HG03045 (cell line): ENCODE measurements around the gene SETD1A.

Experiments
- ATAC-seq: cut with Tn5 transposase; IDR thresholded peaks from one replicate; pipeline ENCODE4 v1.9.1; 2021; ENCODE audit warnings: mild to moderate bottlenecking, moderate library complexity; ENCODE audit not compliant: unreplicated experiment

Gene SETD1A

DNA sequence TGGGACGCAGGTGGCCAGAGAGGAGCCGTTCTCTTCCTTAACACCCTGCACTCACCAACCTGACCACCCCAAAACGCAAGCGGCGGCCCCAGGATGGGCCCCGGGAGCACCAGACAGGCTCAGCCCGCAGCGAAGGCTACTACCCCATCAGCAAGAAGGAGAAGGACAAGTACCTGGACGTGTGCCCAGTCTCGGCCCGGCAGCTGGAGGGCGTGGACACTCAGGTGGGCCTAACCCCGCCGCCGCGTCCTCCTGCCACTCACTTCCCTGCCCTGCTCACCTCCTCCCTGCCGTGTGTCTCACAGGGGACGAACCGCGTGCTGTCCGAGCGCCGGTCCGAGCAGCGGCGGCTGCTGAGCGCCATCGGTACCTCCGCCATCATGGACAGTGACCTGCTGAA, 22.9 kb downstream of the SETD1A start:
- no peak for ATAC-seq

DNA sequence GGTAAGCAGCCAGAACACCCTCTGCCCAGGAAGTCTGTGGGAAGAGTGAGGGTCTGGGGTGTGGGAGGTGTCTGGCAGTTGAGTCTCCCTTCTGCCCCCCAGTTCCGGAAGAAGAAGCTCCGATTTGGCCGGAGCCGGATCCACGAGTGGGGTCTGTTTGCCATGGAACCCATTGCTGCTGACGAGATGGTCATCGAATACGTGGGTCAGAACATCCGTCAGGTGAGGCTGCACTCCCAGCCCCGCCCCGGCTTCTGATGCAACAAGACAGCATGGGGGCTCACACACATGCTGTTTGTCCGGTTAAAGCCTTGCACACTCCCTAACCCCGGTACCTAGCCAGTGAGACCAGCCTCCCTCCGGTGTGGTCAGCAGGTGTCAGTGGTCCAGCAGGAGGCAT, 23.4 kb downstream of the SETD1A start:
- ATAC-seq: no peak

DNA sequence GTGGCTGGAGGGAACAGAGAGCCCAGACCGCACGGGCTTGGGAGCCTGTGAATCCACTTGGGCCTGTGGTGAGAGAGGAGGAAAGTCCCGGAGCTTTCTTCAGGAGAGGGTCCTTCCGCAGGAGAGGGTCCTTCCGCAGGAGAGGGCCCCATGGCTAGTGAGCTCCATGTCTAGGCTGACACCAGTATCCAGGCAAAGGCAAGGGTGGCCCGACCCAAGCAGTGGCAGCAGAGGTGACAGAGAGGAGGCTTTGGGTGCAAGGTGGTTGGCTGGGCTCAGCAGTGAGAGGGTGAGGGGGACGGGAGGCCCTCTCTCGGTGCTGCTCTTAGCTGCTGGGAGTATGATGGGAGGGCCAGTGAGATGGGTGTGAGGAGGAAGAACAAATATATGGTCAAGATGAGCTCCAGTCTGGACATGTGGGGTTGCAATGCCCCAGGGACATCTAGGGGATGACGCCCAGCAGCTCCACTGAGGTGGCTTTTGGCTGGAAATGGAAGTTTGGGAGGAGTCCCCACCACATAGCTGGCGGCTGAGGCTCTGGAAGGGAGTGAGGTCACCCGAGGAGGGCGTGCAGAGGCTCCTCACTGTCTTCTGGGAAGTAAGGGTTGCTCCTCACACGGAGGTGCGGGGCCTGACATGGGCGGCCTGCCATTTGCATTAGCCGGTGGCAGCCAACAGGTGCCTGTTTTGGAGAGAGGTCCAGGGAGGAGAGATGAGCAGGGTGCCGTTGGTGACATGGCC, 25.2 kb downstream of the SETD1A start:
- ATAC-seq: no peak

- no peak for ATAC-seq
Measured at GRCh38 chr16:30983289-30983889, 25.8 kb downstream of the SETD1A start.

GRCh38 chr16:30983898-30984610, 26.5 kb downstream of the SETD1A start:
- ATAC-seq: no peak

DNA sequence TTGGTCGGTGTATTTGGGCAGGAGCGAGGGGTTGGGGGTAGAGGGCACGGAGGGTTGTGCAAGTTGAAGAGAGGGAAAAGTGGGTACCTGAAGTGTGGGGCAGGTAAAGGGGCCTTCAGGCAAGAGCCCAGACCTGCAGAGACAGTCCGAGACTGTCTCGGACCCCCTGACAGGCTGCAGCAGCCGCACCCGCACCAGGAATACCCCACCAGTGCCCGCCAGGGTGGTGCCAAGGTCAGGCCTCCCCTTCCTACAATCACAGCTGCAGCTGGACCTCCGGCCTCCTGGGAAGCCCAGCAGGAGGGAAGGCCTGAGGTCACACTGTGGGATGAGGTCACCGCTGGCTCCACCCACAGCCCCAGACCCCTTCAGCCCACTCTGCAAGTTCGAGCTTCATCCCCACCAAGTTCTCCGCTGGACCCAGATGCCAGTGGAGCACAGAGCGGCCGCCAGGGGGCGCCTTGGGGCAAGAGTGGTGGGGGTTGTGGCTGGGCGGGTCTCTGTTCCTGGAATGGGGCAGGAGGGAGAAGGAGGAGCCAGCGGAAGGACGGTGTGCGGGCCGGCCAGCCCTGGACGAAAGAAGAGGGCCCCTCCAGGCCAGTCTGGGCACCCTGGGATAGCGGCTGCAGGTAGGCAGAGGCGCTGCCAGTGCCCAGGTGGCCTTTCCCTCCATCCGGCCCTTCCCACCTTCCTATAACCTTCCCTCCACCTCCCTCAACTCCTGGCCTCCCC, 27.3 kb downstream of the SETD1A start, which contains the start of gene HSD3B7:
Gene HSD3B7, plus strand, starts transcription at position 539 of the 732 bp plus-strand sequence. CDS start 452 bp downstream, outside the sequence.
- peak; percentile 52 for ATAC-seq

- no peak for ATAC-seq
Measured at GRCh38 chr16:30985401-30986128, 28.0 kb downstream of the SETD1A start.

GRCh38 chr16:30986129-30986991, 28.8 kb downstream of the SETD1A start:
- ATAC-seq: no peak

DNA sequence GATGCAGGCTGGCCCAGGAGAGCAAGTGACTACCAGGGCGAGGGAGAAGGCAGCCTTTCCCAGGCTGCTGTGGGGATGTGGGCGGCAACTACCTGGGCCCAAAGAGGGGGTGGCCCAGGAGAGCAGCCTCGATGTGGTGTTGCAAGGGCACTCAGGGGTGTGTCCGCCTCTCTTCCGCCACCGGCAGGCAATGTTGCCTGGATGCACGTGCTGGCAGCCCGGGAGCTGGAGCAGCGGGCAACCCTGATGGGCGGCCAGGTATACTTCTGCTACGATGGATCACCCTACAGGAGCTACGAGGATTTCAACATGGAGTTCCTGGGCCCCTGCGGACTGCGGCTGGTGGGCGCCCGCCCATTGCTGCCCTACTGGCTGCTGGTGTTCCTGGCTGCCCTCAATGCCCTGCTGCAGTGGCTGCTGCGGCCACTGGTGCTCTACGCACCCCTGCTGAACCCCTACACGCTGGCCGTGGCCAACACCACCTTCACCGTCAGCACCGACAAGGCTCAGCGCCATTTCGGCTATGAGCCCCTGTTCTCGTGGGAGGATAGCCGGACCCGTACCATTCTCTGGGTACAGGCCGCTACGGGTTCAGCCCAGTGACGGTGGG, 30.1 kb downstream of the SETD1A start:
- ATAC-seq: no peak

DNA sequence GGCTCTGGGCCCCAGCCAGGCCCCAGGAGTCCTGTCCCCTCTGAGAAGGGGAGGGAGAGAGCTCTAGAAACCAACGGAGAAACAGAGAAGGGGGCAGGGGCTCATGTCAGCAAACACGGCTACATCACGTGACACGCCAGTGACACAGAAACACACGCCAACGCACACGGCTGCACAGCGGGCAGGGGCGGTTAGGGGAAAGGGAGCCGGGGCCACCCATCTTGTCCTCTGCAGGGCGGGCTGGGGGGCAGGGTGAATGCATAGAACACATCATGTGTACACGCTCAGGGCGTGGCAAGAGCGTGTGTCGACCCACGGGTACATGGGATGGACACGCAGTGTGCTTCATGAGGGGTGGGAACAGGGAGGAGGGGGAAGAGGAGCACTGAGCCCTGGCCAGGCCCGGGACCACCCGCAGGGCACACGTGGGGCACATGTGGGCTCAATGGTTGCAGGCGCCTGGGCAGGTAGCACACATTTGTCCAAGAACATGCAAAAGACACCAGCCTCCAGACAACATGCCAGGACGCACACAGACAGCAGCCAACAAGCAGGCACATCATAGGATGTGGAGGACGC, 32.0 kb downstream of the SETD1A start:
- ATAC-seq: no peak

GRCh38 chr16:30990105-30990504, 32.6 kb downstream of the SETD1A start:
- ATAC-seq: no peak

DNA sequence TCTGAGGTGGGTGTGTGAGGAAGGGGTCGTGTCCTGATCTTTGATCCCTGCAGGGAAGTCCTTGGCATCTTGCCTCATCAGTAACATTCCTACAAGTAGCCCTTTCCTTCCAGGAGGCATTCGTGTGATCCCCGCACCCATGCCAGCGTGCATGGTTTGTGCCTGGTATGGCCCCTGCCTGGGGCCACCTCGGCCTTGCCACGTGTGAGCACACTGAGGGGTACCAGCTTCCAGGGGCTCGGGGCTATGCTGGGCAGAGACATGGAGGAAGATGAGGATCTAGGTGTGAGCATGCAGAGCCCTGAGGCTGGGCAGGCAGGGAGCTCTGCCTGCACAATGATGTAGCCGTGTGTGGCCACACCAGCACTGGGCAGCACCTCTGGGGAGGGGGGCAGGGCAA, 33.5 kb downstream of the SETD1A start:
- ATAC-seq: no peak

- ATAC-seq: no peak
Measured at GRCh38 chr16:30992276-30992780, 34.8 kb downstream of the SETD1A start.

DNA sequence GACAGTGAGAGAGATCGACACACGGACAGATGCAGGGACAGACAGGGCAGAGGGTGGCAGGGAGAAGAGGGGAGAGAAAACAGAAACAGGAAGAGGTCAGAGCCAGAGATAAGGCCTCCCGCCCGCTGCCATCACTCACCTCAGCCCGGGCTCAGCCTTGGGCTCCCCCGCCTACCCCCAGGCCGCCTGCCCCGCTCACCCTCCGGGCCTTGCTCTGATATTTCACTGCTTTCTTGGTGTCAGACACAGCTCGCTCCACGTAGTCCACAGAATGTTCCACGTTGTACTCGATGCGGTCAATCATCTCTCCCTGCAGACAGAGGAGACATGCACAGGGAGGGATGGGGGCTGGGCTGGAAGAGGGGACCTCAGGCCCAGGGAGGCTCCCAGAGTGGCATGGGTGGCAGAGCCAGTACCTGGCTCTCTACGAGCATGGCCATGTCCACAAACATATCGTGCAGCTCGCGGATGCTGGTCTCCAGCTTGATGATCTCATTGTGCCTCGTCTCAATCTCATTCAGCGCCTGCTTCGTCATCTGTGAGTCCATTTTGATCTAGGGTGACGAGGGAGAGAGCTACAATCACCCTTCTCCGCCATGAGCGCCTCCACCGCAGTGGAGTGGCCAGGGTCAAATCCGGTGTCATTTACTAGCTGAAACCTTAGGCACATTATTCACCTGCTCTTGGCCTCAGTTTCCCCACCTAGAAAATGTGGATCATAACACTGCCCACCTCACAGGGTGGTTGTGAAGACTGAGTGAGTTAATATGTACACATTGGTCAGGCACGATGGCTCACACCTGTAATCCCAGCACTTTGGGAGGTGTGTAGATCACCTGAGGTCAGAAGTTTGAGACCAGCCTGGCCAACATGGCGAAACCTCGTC, 35.6 kb downstream of the SETD1A start:
- no peak for ATAC-seq

- ATAC-seq: no peak
Measured at GRCh38 chr16:30995927-30996323, 38.4 kb downstream of the SETD1A start.

- ATAC-seq: no peak
Measured at GRCh38 chr16:30996324-30996984, 38.9 kb downstream of the SETD1A start.
